ENCODE results near the gene CARD10.

CARD10 gene

DNA sequence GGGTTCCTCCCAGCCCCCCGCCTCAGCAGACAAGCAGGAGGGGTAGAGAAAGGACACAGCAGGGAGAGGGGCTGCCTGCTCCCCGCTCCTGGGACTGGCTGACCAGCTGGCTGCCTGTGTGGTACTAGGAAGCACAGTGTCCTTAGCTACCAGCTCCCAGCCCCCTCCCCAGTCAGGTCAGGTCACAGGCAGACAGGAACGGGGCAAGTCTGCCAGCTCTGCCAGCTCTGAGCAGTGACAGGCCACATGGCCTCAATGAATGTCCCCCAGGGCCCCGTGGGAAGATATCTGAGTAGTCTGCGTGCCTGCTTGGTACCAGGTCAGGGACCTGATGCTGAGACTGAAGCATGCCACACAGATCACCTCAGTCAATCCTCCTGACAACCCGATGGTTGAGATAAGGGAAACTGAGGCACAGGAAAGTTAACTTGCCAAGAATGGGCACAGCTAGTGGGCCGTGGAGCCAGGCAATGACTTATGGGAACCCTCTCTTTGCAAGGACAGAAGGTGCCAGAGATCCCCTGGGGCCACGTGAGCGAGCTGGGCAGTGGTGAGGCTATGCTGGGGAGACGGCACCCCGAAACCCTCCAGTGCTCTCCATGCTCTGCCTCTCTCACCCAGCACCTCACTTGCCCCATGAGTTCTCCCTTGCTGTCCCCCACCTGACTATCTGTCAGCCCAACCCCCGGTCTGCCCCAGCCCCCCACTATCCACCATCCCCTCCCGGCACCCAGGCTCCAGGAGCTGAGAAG is 19.2 kb downstream of the CARD10 start:
- peaks cover 36% of the 10 kb centered on the region for H3K36me3 ChIP-seq (ENCODE audit: insufficient read depth, low read length)

DNA sequence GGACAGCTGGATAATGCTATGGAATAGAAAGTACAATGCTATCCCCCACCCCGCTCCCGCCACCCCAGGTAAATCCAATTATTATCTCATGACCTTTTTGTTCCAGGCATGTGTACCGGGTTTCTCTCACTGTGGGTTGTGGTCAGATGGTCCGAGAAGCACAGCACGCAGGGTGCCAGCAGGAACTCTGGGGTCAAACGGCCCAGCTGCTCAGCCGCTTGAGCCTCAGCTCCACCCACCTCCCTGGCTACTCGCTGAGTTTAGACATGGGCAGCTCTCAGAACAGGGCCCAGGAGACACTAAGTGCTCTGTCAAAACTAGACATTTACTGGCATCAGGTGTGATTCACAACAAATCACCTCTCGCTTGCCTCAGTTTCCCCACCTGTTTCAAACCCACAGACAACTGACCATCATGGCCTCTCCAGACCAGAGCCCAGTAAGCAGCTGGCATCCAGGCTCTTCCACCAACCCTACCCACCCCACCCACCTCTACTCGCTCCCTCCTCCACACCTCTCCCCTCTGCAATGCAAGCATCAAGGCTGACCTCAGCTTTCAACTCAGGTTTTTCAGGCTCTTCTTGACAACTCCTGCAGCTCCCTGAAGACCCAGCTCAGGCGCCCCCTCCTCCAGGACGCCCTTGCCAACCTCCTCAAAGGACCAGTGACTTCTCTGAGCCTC is 20.0 kb downstream of the CARD10 start:
- Histone ChIP-seq H3K9ac (ENCODE audit: low read depth, low read length) (no peak overlapping the region), H3K36me3 (ENCODE audit: insufficient read depth, low read length) (peaks cover 31% of the 10 kb centered on the region), H3K9me3 (replicated peaks; ENCODE audit: low read length) (no peaks in the 10 kb centered on the region), H3K27me3 (ENCODE audit: control insufficient read depth, insufficient read depth, low read length) (no peaks in the 10 kb centered on the region), H3K4me1 (ENCODE audit: control insufficient read depth, insufficient read depth, low read length) (peaks cover 49% of the 10 kb centered on the region), H3K4me2 (ENCODE audit: low read length) (no peak overlapping the region), H3K4me3 (ENCODE audit: low read length) (no peak overlapping the region)

More for the DNA sequence above, 19.2 kb downstream of the CARD10 start:
- Histone ChIP-seq H3K4me1 (ENCODE audit: control insufficient read depth, insufficient read depth, low read length) (peaks cover 49% of the 10 kb centered on the region), H3K4me2 (ENCODE audit: low read length) (no peak overlapping the region), H3K4me3 (ENCODE audit: low read length) (no peak overlapping the region), H3K27me3 (ENCODE audit: control insufficient read depth, insufficient read depth, low read length) (no peaks in the 10 kb centered on the region), H3K9me3 (replicated peaks; ENCODE audit: low read length) (no peaks in the 10 kb centered on the region), H3K9ac (ENCODE audit: low read depth, low read length) (no peak overlapping the region)

DNA sequence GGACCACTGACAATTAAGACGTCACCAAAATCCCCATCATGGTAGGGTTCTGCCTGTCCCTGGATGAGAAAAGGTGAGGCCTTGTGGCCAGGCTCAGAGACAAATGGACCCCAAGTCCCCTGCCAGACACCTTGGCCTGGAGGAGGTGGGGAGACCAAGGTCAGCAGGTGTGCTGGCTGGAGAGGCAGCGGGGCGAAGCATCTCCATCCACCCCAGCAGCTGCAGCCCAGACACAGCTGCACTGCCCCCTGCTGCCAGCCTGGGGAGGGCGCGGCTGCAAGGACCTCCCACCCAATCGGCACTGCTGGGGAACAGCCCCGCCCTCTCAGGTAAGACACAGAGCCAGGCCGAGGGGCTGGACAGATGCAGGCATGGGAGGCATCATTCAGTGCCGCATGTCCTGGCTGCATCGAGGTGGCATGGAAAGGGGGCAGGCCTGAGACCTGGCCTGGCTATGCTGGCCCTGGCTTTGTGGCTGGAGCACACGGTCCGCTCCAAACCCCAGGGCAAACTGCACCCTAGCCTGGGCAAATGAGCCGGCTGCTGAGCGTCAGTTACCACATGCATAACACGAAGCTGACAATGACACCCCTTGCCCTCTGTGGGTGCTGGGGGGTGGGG is 20.8 kb downstream of the CARD10 start:
- H3K27me3 ChIP-seq (ENCODE audit: control insufficient read depth, insufficient read depth, low read length): no peaks in the 10 kb centered on the region
- no peak overlapping the region for H3K4me3 ChIP-seq (ENCODE audit: low read length)
- H3K9me3 ChIP-seq (replicated peaks; ENCODE audit: low read length): no peaks in the 10 kb centered on the region
- H3K4me1 ChIP-seq (ENCODE audit: control insufficient read depth, insufficient read depth, low read length): peaks cover 49% of the 10 kb centered on the region
- no peak overlapping the region for H3K9ac ChIP-seq (ENCODE audit: low read depth, low read length)
- peaks cover 27% of the 10 kb centered on the region for H3K36me3 ChIP-seq (ENCODE audit: insufficient read depth, low read length)
- H3K4me2 ChIP-seq (ENCODE audit: low read length): no peak overlapping the region

DNA sequence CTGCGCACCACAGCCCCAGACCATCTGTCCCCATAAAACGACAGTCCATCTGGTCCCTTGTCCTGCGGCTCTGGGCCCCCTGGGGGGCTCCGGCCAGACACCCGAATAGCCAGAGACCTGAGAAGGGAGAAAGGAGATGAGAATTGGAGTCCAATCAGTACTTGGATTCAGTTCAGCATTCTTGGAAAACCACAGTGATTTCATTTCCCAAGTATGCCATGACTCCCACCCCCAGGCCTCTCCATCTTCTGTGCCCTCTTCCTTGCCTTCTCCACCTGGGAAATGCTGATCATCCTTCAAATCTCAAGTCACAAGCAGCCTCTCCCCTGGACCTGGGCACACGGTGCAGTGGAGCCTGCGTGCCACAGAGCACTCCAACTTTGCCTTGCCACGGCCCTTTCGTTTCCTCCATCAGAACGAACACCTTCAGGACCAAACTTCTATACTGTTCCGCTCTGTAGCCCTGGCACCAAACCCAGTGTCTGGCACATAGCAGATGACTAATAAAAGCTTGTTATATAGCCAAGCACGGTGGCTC is 22.1 kb downstream of the CARD10 start:
- Histone ChIP-seq H3K36me3 (ENCODE audit: insufficient read depth, low read length) (peaks cover 26% of the 10 kb centered on the region), H3K4me1 (ENCODE audit: control insufficient read depth, insufficient read depth, low read length) (peaks cover 46% of the 10 kb centered on the region), H3K4me2 (ENCODE audit: low read length) (peak overlapping the region; percentile 23), H3K27me3 (ENCODE audit: control insufficient read depth, insufficient read depth, low read length) (no peaks in the 10 kb centered on the region), H3K4me3 (ENCODE audit: low read length) (no peak overlapping the region), H3K9ac (ENCODE audit: low read depth, low read length) (no peak overlapping the region), H3K9me3 (replicated peaks; ENCODE audit: low read length) (no peaks in the 10 kb centered on the region)

DNA sequence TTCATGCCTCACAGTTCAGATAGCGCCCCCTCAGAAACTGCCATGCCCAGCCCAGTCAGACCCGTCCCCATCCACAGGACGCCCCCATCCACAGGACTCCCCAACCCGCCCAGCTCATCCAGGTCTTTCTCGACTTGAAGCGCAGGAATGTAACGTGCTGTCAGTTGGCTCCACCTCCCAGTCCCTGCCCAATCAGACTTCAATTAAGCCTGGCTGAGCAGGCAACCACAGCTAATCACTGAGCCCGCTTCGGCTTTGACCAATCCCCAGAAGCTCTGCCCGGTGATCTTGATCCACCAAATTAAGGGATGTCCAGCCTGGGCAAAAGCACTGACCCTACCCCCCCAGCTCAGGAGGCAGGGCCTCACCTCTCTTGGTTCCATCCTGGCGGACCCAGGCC is 22.6 kb downstream of the CARD10 start:
- Histone ChIP-seq H3K36me3 (ENCODE audit: insufficient read depth, low read length) (peaks cover 29% of the 10 kb centered on the region), H3K9me3 (replicated peaks; ENCODE audit: low read length) (no peaks in the 10 kb centered on the region), H3K4me3 (ENCODE audit: low read length) (no peak overlapping the region), H3K4me1 (ENCODE audit: control insufficient read depth, insufficient read depth, low read length) (peaks cover 41% of the 10 kb centered on the region), H3K9ac (ENCODE audit: low read depth, low read length) (no peak overlapping the region), H3K4me2 (ENCODE audit: low read length) (peak overlapping the region; percentile 23), H3K27me3 (ENCODE audit: control insufficient read depth, insufficient read depth, low read length) (no peaks in the 10 kb centered on the region)

DNA sequence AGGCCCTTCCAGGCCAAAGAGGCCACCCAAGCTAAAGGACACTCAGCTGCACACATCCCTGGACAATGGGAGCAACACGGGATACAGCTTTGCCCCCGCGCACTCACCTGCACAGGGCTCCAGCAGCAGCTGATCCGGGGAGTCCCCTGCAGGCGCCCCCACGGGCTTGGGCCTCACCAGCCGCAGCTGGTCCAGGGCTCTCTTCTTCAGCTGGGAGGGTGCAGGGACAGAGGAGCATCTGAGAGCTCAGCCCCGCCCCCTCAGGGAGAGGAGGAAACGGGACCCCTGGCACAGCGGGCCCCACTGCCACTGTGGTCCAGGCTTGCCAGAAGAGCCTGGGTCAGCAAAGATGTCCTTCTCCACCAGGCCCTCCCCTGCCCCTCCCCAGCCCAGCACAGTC is 25.2 kb downstream of the CARD10 start:
- peaks cover 23% of the 10 kb centered on the region for H3K4me1 ChIP-seq (ENCODE audit: control insufficient read depth, insufficient read depth, low read length)
- no peak overlapping the region for H3K4me3 ChIP-seq (ENCODE audit: low read length)
- no peaks in the 10 kb centered on the region for H3K9me3 ChIP-seq (replicated peaks; ENCODE audit: low read length)
- H3K4me2 ChIP-seq (ENCODE audit: low read length): no peak overlapping the region
- peaks cover 30% of the 10 kb centered on the region for H3K36me3 ChIP-seq (ENCODE audit: insufficient read depth, low read length)
- H3K27me3 ChIP-seq (ENCODE audit: control insufficient read depth, insufficient read depth, low read length): no peaks in the 10 kb centered on the region
- no peak overlapping the region for H3K9ac ChIP-seq (ENCODE audit: low read depth, low read length)

DNA sequence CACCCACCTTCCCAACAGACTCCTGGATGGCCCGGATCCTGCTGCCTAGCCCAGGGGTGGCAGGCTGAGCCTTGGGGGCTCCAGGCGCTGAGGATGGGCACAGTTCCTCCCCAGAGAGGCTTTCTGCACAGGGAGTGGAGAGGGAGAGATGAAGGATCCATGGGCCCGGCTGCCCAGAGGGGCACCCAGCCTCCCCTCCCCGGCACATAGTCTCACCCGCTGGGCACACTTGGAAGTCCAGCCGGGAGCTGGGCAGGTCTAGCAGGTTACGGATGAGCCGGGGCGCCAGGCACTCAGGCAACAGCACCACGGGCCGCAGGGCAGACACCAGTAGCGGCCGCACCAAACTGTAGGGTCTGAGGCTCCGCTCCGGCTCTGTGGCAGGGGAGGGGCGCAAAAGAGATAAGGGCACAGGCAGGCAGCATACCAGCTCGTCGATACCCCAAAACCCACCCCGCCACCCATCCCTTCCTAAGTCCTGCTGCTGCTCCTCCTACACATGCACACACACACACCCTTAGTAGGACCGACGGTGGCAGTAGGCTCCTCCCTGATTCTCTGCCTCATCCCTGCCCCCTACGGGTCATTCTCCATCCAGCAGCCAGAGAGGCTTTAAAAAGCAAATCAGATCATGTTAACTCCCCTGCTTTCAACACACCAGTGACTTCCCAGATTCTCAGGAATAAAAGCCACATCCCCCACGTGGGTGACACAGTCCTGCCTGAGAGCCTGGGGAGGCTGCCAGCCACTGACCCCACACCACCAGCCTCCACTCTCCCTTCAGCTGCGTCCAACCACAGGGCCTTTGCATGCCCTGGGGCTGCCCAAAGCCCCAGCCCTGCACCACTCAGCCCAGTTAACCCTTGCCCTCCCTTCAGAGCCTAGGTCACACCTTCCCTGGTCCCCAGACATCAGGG is 26.5 kb downstream of the CARD10 start:
- Histone ChIP-seq H3K27me3 (ENCODE audit: control insufficient read depth, insufficient read depth, low read length) (no peaks in the 10 kb centered on the region), H3K4me1 (ENCODE audit: control insufficient read depth, insufficient read depth, low read length) (peaks cover 12% of the 10 kb centered on the region), H3K36me3 (ENCODE audit: insufficient read depth, low read length) (peaks cover 22% of the 10 kb centered on the region), H3K9ac (ENCODE audit: low read depth, low read length) (no peak overlapping the region), H3K9me3 (replicated peaks; ENCODE audit: low read length) (no peaks in the 10 kb centered on the region), H3K4me2 (ENCODE audit: low read length) (no peak overlapping the region), H3K4me3 (ENCODE audit: low read length) (no peak overlapping the region)

DNA sequence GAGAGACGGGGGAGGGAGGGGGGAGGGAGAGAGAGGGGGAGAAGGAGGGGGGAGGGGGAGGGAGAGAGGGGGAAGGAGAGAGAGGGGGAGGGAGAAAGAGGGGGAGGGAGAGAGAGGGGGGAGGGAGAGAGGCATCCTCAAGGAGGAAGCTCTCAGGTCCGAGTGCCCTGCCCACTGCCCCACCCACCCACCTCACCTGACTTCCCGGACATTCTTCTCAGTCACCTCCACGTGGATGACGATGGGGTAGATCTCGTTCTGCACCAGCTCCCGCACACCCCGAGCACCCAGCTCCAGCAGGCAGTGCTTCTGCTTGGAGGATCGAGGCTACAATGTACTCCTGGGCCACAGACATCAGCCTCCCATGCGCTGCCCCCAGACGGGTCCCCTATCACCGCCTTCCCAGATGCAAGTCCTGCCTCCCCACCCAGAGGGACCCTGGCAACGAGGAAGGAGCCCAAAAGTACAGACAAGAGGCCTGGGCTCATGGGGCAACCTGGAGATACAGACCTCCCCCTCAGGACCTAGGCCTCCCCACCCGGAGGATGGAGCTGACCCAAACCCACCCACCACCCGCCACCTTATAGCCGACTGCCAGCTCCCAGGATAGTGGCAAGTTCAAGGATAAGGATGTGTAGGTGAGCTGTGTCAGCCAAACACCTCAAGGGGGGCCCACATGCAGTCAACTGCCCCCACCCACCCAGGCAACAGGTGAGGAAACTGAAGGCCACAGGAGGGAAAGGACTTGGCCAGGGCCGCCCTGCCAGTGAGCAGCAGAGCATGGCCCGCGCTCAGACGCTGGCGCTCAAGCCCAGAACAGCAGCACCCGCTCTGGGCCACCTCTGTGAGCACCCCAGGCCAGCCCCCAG is 27.4 kb downstream of the CARD10 start:
- Histone ChIP-seq H3K9ac (ENCODE audit: low read depth, low read length) (no peak overlapping the region), H3K36me3 (ENCODE audit: insufficient read depth, low read length) (peaks cover 22% of the 10 kb centered on the region), H3K27me3 (ENCODE audit: control insufficient read depth, insufficient read depth, low read length) (no peaks in the 10 kb centered on the region), H3K4me3 (ENCODE audit: low read length) (no peak overlapping the region), H3K9me3 (replicated peaks; ENCODE audit: low read length) (no peaks in the 10 kb centered on the region), H3K4me2 (ENCODE audit: low read length) (no peak overlapping the region), H3K4me1 (ENCODE audit: control insufficient read depth, insufficient read depth, low read length) (peaks cover 5% of the 10 kb centered on the region)

DNA sequence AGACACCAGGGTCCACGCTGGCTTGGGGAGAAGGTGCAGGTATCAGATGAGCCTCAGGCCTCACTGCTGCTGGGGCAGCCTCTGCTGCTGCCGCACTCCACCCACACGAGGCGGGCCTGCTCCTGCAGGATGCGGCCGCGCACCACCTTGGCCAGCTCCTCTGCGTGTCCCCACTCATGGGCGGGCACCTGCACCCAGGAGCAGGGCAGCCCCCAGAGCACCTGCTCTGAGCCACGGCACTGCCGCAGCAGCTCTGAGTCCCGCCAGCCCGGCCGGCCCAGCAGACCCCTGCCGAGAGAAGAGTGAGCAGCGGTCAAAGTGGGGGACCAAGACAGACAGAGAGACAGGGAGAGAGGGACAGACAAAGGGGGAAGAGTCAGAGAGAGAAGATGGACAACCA is 28.1 kb downstream of the CARD10 start:
- no peaks in the 10 kb centered on the region for H3K9me3 ChIP-seq (replicated peaks; ENCODE audit: low read length)
- no peak overlapping the region for H3K4me3 ChIP-seq (ENCODE audit: low read length)
- no peak overlapping the region for H3K9ac ChIP-seq (ENCODE audit: low read depth, low read length)
- no peak overlapping the region for H3K4me2 ChIP-seq (ENCODE audit: low read length)
- peaks cover 18% of the 10 kb centered on the region for H3K36me3 ChIP-seq (ENCODE audit: insufficient read depth, low read length)
- H3K27me3 ChIP-seq (ENCODE audit: control insufficient read depth, insufficient read depth, low read length): no peaks in the 10 kb centered on the region
- H3K4me1 ChIP-seq (ENCODE audit: control insufficient read depth, insufficient read depth, low read length): peaks cover 7% of the 10 kb centered on the region

DNA sequence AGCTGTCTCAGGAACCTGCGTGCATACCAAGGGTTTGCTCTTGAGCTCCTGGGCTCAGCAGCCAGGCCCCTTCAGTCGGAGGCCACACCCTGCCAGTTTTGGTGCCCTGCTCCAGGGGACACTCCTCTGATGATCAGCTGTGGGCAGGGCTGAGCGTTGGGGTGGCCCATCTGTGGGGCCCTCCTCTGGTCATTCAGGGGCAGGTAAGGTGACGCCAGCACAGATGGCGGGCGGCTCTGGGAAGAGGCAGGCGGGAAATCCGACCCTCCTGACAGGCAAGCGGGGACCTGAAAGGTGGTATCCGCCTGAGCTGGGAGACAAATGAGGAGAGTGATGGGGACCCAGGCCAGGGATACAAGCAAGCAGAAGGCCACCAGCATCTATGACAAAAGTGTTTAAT is 29.2 kb downstream of the CARD10 start:
- no peak overlapping the region for H3K4me2 ChIP-seq (ENCODE audit: low read length)
- H3K4me3 ChIP-seq (ENCODE audit: low read length): no peak overlapping the region
- no peak overlapping the region for H3K9ac ChIP-seq (ENCODE audit: low read depth, low read length)

More for the DNA sequence above, 29.2 kb downstream of the CARD10 start:
- no peaks in the 10 kb centered on the region for H3K9me3 ChIP-seq (replicated peaks; ENCODE audit: low read length)
- peaks cover 9% of the 10 kb centered on the region for H3K4me1 ChIP-seq (ENCODE audit: control insufficient read depth, insufficient read depth, low read length)
- peaks cover 18% of the 10 kb centered on the region for H3K36me3 ChIP-seq (ENCODE audit: insufficient read depth, low read length)
- H3K27me3 ChIP-seq (ENCODE audit: control insufficient read depth, insufficient read depth, low read length): no peaks in the 10 kb centered on the region

Data from skeletal muscle satellite cell (primary cell).